Measurements from ENCODE around the gene DDI2. TPM values are rescaled to one million over a fixed set of nuclear protein-coding genes. Genes with fewer than 3 reads are reported as not detected.

DDI2 gene
- total RNA-seq, 4 donors from 2014 or later, result 41.7 to 79.8 (median 61.8) TPM

- 82 to 86% methylated on average over 5 to 8 of the region's 8 CpGs for WGBS, 2 donors
- H3K9me3 ChIP-seq, result no peaks in the 10 kb centered on the region
- peak overlapping the region in 2 of 4 donors; percentile 97 for H3K27ac ChIP-seq
- TF ChIP-seq CTCF (IDR thresholded peaks at IDR 0.05) (no peak), POLR2A (IDR thresholded peaks at IDR 0.05) (no peak), EP300 (IDR thresholded peaks at IDR 0.05) (no peak)
- peaks cover 0 to 76% (median 42%) of the 10 kb centered on the region in 4 donors for H3K4me1 ChIP-seq
- no peaks in the 10 kb centered on the region for H3K36me3 ChIP-seq
- DNase-seq (ENCODE audit: low spot score in 2 of 2), result no peak
- H3K4me3 ChIP-seq, result no peak overlapping the region
- H3K27me3 ChIP-seq, result no peaks in the 10 kb centered on the region
Measured at GRCh38 chr1:15701784-15702183, 84.5 kb downstream of the DDI2 start.

- peak in 1 of 2 donors; percentile 31 for DNase-seq (ENCODE audit: low spot score in 2 of 2)
- Histone ChIP-seq H3K27ac (peak overlapping the region; percentile 85 to 97 (median 94)), H3K36me3 (no peaks in the 10 kb centered on the region), H3K4me3 (peak overlapping the region in 2 of 4 donors; percentile 7 to 9), H3K27me3 (no peaks in the 10 kb centered on the region), H3K9me3 (no peaks in the 10 kb centered on the region), H3K4me1 (peaks cover 0 to 72% (median 31%) of the 10 kb centered on the region in 4 donors)
- WGBS, 2 donors, result 60 to 65% methylated on average over 16 to 19 of the region's 19 CpGs
- TF ChIP-seq EP300 (IDR thresholded peaks at IDR 0.05) (no peak), CTCF (IDR thresholded peaks at IDR 0.05) (peak in 2 of 5 experiments; percentile 10 to 23)
Measured at GRCh38 chr1:15702722-15703550, 85.7 kb downstream of the DDI2 start.

GRCh38 chr1:15703562-15703961, 86.3 kb downstream of the DDI2 start:
- WGBS, 2 donors, result 19 to 21% methylated on average over 9 of the region's 9 CpGs
- Histone ChIP-seq H3K27ac (peak overlapping the region; percentile 85 to 97 (median 94)), H3K4me3 (peak overlapping the region in 2 of 4 donors; percentile 7 to 9), H3K9me3 (no peaks in the 10 kb centered on the region), H3K27me3 (no peaks in the 10 kb centered on the region), H3K36me3 (no peaks in the 10 kb centered on the region), H3K4me1 (peaks cover 0 to 71% (median 29%) of the 10 kb centered on the region in 4 donors)
- peak; percentile 60 to 82 for DNase-seq (ENCODE audit: low spot score in 2 of 2)
- TF ChIP-seq CTCF (IDR thresholded peaks at IDR 0.05) (no peak), EP300 (IDR thresholded peaks at IDR 0.05) (peak; percentile 89 to 98), POLR2A (IDR thresholded peaks at IDR 0.05) (peak; percentile 69 to 89)

DNA sequence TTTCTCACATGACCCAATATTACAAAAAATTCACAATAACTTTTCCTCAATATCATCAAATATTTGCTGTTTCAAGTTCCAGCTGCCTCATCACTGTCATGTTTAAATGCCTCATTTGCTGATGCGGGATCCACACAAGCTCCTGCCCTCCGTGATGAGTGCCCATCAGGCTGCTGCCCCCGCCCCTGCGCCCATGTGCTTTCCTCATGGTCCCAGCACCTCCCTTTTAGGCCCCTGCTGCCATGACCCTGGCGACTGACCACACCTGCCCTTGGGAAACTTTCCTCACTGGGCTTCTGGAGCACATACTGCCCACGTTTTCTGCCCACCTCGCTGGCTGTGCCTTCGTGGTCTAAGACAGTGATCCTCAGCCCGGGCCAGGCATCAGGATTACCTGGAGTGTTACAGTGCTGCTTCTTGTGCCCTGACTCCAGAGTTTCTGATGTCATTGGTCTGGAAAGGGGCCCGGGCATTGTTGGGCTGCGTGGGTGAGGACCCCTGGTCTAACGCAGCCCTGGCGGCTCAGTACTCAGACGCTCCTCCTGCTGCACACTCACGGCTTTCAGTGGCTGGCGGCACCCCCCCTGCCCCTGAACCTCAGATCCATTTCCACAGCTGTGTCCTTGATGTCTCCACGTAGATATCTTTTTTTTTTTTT, 87.4 kb downstream of the DDI2 start:
- H3K27me3 ChIP-seq, result no peaks in the 10 kb centered on the region

DNA sequence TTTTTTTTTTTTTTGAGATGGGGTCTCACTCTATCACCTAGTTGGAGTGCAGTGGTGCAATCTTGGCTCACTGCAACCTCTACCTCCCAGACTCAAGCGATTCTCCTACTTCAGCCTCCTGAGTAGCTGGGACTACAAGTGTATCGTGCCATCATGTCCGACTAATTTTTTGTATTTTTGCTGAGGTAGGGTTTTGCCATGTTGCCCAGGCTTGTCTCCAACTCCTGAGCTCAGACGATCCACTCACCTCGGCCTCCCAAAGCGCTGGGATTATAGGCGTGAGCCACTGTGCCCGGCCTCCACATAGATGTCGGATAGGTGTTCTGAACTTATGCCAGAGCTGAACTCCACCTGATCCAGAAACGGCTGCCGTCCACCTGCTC, 87.9 kb downstream of the DDI2 start:
- Histone ChIP-seq H3K4me1 (peaks cover 0 to 72% (median 26%) of the 10 kb centered on the region in 4 donors), H3K4me3 (no peak overlapping the region), H3K36me3 (no peaks in the 10 kb centered on the region), H3K27me3 (no peaks in the 10 kb centered on the region), H3K27ac (peak overlapping the region; percentile 85 to 97 (median 94)), H3K9me3 (no peaks in the 10 kb centered on the region)
- TF ChIP-seq POLR2A (IDR thresholded peaks at IDR 0.05), result no peak
- no peak for TF ChIP-seq EP300 (IDR thresholded peaks at IDR 0.05)
- TF ChIP-seq CTCF (IDR thresholded peaks at IDR 0.05), result no peak
- 88 to 98% methylated on average over 11 of the region's 11 CpGs for WGBS, 2 donors
- no peak for DNase-seq (ENCODE audit: low spot score in 2 of 2)

More for the DNA sequence above, 87.4 kb downstream of the DDI2 start:
- WGBS, 2 donors, result 76 to 77% methylated on average over 17 of the region's 17 CpGs
- DNase-seq (ENCODE audit: low spot score in 2 of 2), result no peak
- TF ChIP-seq EP300 (IDR thresholded peaks at IDR 0.05) (peak in 1 of 2 donors; percentile 8), POLR2A (IDR thresholded peaks at IDR 0.05) (no peak)
- Histone ChIP-seq H3K4me3 (no peak overlapping the region), H3K27ac (peak overlapping the region; percentile 85 to 97 (median 94)), H3K36me3 (no peaks in the 10 kb centered on the region), H3K9me3 (no peaks in the 10 kb centered on the region), H3K4me1 (peaks cover 0 to 77% (median 29%) of the 10 kb centered on the region in 4 donors)

All from tibial nerve (tissue), 4 donors.